Right forelimb (tissue), 1 donor: ENCODE data around the gene KLRC4.
"Not testable (repeated sequence)": the region's sequence is repeated elsewhere in the genome, so short reads cannot be mapped to it uniquely, and the experiment has no call there.

Source experiments
- DNase-seq: peaks from one replicate; pipeline ENCODE4 v3.0.0-alpha.2; 2018

KLRC4 gene

GRCh38 chr12:10409392-10409791, at the start of gene KLRC4:
TSS of gene KLRC4 (minus strand) at chr12:10409757. CDS start at chr12:10409575, 182 bp downstream.
- DNase-seq = no peak

GRCh38 chr12:10457760-10458159, 48.2 kb upstream of the KLRC4 start:
- no peak for DNase-seq

GRCh38 chr12:10456856-10457255, 47.3 kb upstream of the KLRC4 start:
- no peak for DNase-seq

- DNase-seq = no peak
These were observed 46.2 kb upstream of the KLRC4 start for GRCh38 chr12:10455766-10456165.

- no peak for DNase-seq
These were observed 45.0 kb upstream of the KLRC4 start for GRCh38 chr12:10454531-10454930.

- no peak for DNase-seq
These were observed 43.6 kb upstream of the KLRC4 start, which contains the start of gene KLRC1 for GRCh38 chr12:10453156-10453555. TSS of gene KLRC1 (minus strand) at chr12:10453377. CDS start at chr12:10451156, 2,221 bp downstream.

GRCh38 chr12:10448236-10448635, 38.7 kb upstream of the KLRC4 start:
- no peak for DNase-seq

GRCh38 chr12:10446052-10446451, 36.5 kb upstream of the KLRC4 start:
- not testable (repeated sequence) for DNase-seq

GRCh38 chr12:10441144-10441543, 31.6 kb upstream of the KLRC4 start:
- not testable (repeated sequence) for DNase-seq

GRCh38 chr12:10439608-10440274, 30.2 kb upstream of the KLRC4 start:
- DNase-seq = not testable (repeated sequence)

GRCh38 chr12:10437601-10438000, 28.0 kb upstream of the KLRC4 start:
- DNase-seq = not testable (repeated sequence)

GRCh38 chr12:10435816-10436215, 26.3 kb upstream of the KLRC4 start, which contains the start of gene KLRC2:
TSS of gene KLRC2 (minus strand) at chr12:10436010. CDS start at chr12:10435986, 24 bp downstream.
- not testable (repeated sequence) for DNase-seq

GRCh38 chr12:10430623-10431022, 21.1 kb upstream of the KLRC4 start:
- not testable (repeated sequence) for DNase-seq

- DNase-seq = not testable (repeated sequence)
These were observed 16.4 kb upstream of the KLRC4 start for GRCh38 chr12:10425938-10426337.

- not testable (repeated sequence) for DNase-seq
These were observed 14.8 kb upstream of the KLRC4 start for GRCh38 chr12:10424260-10424899.

GRCh38 chr12:10422159-10422558, 12.6 kb upstream of the KLRC4 start:
- DNase-seq = not testable (repeated sequence)

GRCh38 chr12:10420334-10420733, 10.8 kb upstream of the KLRC4 start, which contains the start of gene KLRC3:
TSS of gene KLRC3 (minus strand) at chr12:10420595. CDS start at chr12:10420550, 45 bp downstream.
- not testable (repeated sequence) for DNase-seq

GRCh38 chr12:10408842-10409241, 715 bp downstream of the KLRC4 start:
- no peak for DNase-seq

GRCh38 chr12:10406725-10407124, 2.8 kb downstream of the KLRC4 start:
- no peak for DNase-seq

GRCh38 chr12:10405294-10405693, 4.3 kb downstream of the KLRC4 start:
- DNase-seq = no peak

GRCh38 chr12:10404798-10405197, 4.8 kb downstream of the KLRC4 start:
- DNase-seq = no peak

- no peak for DNase-seq
These were observed 8.7 kb downstream of the KLRC4 start for GRCh38 chr12:10400829-10401228.

GRCh38 chr12:10398168-10398567, 11.4 kb downstream of the KLRC4 start:
- DNase-seq = no peak

GRCh38 chr12:10397296-10397695, 12.3 kb downstream of the KLRC4 start:
- no peak for DNase-seq
